Adipocyte (in vitro differentiated cells): ENCODE data around the gene CCDC188.

Experiments used
- DNase-seq: peaks from one replicate; pipeline ENCODE4 v3.0.0-alpha.2; 2015; ENCODE audit warnings: low read depth
- H3K27me3 ChIP-seq: replicated peaks from 2 replicates; pipeline ENCODE4 v1.7.0; 2013; ENCODE audit warnings: mild to moderate bottlenecking, low read length, moderate library complexity; ENCODE audit not compliant: control insufficient read depth, insufficient read depth
- H3K36me3 ChIP-seq: 2 replicates; pipeline ENCODE4 v1.7.0; 2013; ENCODE audit warnings: low read length, mild to moderate bottlenecking, moderate library complexity; ENCODE audit not compliant: control insufficient read depth, insufficient read depth, severe bottlenecking
- H3K4me1 ChIP-seq: 2 replicates; pipeline ENCODE4 v1.7.0; 2013; ENCODE audit warnings: mild to moderate bottlenecking, low read length, moderate library complexity; ENCODE audit not compliant: control insufficient read depth, insufficient read depth
- H3K4me3 ChIP-seq: 2 replicates; pipeline ENCODE4 v1.7.0; 2013; ENCODE audit warnings: mild to moderate bottlenecking, low read length, moderate library complexity
- H3K9ac ChIP-seq: 2 replicates; pipeline ENCODE4 v1.7.0; 2013; ENCODE audit warnings: mild to moderate bottlenecking, low read length, moderate library complexity
- H3K9me3 ChIP-seq: 2 replicates; pipeline ENCODE4 v1.7.0; 2013; ENCODE audit warnings: mild to moderate bottlenecking, low read length, moderate library complexity; ENCODE audit not compliant: control insufficient read depth

CCDC188 gene

GRCh38 chr22:20183101-20183500 is 32.2 kb upstream of the CCDC188 start:
- Histone ChIP-seq H3K9ac (no peak overlapping the region), H3K4me1 (no peaks in the 10 kb centered on the region), H3K4me3 (no peak overlapping the region)

GRCh38 chr22:20182365-20182764 is 31.5 kb upstream of the CCDC188 start:
- Histone ChIP-seq H3K4me1 (no peaks in the 10 kb centered on the region), H3K9ac (no peak overlapping the region), H3K27me3 (peaks cover 41% of the 10 kb centered on the region)

More at GRCh38 chr22:20183101-20183500, 32.2 kb upstream of the CCDC188 start:
- DNase-seq = no peak
- no peaks in the 10 kb centered on the region for H3K9me3 ChIP-seq
- peaks cover 35% of the 10 kb centered on the region for H3K27me3 ChIP-seq
- H3K36me3 ChIP-seq = no peaks in the 10 kb centered on the region

GRCh38 chr22:20181884-20182236 is 31.0 kb upstream of the CCDC188 start:
- DNase-seq = no peak
- no peaks in the 10 kb centered on the region for H3K4me1 ChIP-seq
- no peaks in the 10 kb centered on the region for H3K9me3 ChIP-seq
- no peak overlapping the region for H3K9ac ChIP-seq
- peaks cover 41% of the 10 kb centered on the region for H3K27me3 ChIP-seq
- H3K4me3 ChIP-seq = no peak overlapping the region
- no peaks in the 10 kb centered on the region for H3K36me3 ChIP-seq

More at GRCh38 chr22:20182365-20182764, 31.5 kb upstream of the CCDC188 start:
- Histone ChIP-seq H3K4me3 (no peak overlapping the region), H3K36me3 (no peaks in the 10 kb centered on the region), H3K9me3 (no peaks in the 10 kb centered on the region)
- DNase-seq = no peak

DNA sequence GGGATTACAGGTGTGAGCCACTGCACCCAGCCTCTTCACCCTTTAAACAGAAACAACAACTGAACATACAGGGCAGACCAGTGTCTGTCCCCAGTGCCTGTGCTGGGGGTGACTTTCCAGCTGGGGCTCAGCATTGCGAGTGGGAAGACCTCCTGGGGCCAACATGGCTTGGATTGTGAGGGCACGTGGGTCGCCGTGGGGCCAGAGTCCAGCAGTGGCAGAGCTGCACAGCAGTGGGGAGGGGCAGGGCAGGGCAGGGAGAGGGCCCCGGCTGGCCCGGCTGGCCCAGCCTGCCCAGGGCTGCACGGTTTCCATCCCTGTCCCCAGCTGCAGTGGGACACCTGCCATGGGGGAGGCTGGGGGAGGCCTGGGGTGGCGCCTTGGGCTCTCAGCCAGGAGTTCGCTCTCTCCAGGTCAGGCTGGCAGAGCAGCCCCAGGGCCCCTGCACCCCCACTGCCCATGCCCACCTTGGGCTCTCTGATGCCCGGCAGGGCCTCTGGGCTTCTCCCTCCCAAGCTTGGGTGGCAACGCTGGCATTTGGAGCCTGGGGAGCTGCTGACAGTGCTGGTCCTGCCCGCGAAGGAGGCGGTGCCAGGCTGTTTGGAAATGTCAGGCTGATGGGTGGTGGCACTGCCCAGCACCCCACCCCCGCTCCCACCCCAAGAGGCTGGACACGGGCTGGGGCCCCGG is 30.5 kb upstream of the CCDC188 start:
- Histone ChIP-seq H3K4me3 (no peak overlapping the region), H3K4me1 (no peaks in the 10 kb centered on the region), H3K9me3 (no peaks in the 10 kb centered on the region), H3K36me3 (no peaks in the 10 kb centered on the region), H3K9ac (no peak overlapping the region), H3K27me3 (peaks cover 45% of the 10 kb centered on the region)
- DNase-seq = no peak

DNA sequence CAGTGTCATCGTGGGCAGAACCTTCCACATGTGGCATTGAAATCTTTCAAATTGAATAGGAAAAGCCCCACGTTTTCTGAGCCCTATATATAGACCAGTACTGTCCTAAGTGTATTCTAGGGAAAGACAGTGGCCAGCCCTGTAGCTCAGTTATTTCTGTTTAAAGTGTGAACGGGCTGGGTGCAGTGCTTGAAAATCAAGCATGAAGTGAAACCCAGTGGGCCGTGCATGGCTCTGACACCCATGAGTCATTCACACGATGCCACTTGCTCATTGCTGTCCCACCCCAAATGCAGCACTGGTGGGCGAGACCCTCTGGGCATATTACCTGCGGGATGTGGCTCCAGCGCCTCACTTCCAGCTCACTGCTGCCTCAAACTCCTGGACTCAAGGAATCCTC is 29.8 kb upstream of the CCDC188 start:
- peaks cover 46% of the 10 kb centered on the region for H3K27me3 ChIP-seq
- no peak for DNase-seq
- no peaks in the 10 kb centered on the region for H3K4me1 ChIP-seq
- H3K9ac ChIP-seq = no peak overlapping the region
- H3K4me3 ChIP-seq = no peak overlapping the region
- no peaks in the 10 kb centered on the region for H3K36me3 ChIP-seq
- no peaks in the 10 kb centered on the region for H3K9me3 ChIP-seq

GRCh38 chr22:20180245-20180630 is 29.4 kb upstream of the CCDC188 start:
- Histone ChIP-seq H3K36me3 (no peaks in the 10 kb centered on the region), H3K9ac (no peak overlapping the region), H3K27me3 (peaks cover 44% of the 10 kb centered on the region), H3K9me3 (no peaks in the 10 kb centered on the region), H3K4me1 (no peaks in the 10 kb centered on the region), H3K4me3 (no peak overlapping the region)
- no peak for DNase-seq

- peaks cover 40% of the 10 kb centered on the region for H3K27me3 ChIP-seq
- no peak overlapping the region for H3K4me3 ChIP-seq
- no peaks in the 10 kb centered on the region for H3K9me3 ChIP-seq
- H3K36me3 ChIP-seq = no peaks in the 10 kb centered on the region
- no peak for DNase-seq
- H3K4me1 ChIP-seq = no peaks in the 10 kb centered on the region
- H3K9ac ChIP-seq = no peak overlapping the region
Observed at GRCh38 chr22:20179455-20180244, 28.8 kb upstream of the CCDC188 start.

DNA sequence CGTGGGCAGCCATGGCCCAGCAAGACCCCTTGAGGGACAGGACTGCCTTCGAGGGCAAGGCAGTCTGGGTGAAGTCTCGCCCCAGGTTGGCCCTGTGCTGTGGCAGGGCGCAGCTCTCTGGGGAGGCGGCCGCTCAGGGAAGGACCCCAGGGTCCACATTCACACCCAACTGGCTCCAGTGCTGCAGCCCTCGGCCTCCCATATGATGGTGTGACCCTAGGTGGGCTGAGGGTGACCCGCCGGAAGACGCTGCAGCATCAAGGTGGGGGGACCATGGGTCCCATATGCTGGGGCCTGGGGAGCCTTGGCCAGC is 28.0 kb upstream of the CCDC188 start:
- H3K9me3 ChIP-seq = no peaks in the 10 kb centered on the region
- no peak for DNase-seq
- no peak overlapping the region for H3K9ac ChIP-seq
- H3K27me3 ChIP-seq = peaks cover 39% of the 10 kb centered on the region
- no peaks in the 10 kb centered on the region for H3K36me3 ChIP-seq
- H3K4me3 ChIP-seq = no peak overlapping the region
- no peaks in the 10 kb centered on the region for H3K4me1 ChIP-seq

- Histone ChIP-seq H3K9me3 (no peaks in the 10 kb centered on the region), H3K4me3 (no peak overlapping the region), H3K4me1 (no peaks in the 10 kb centered on the region), H3K27me3 (peaks cover 37% of the 10 kb centered on the region), H3K36me3 (no peaks in the 10 kb centered on the region), H3K9ac (no peak overlapping the region)
- no peak for DNase-seq
Observed at GRCh38 chr22:20178075-20178914, 27.4 kb upstream of the CCDC188 start.

DNA sequence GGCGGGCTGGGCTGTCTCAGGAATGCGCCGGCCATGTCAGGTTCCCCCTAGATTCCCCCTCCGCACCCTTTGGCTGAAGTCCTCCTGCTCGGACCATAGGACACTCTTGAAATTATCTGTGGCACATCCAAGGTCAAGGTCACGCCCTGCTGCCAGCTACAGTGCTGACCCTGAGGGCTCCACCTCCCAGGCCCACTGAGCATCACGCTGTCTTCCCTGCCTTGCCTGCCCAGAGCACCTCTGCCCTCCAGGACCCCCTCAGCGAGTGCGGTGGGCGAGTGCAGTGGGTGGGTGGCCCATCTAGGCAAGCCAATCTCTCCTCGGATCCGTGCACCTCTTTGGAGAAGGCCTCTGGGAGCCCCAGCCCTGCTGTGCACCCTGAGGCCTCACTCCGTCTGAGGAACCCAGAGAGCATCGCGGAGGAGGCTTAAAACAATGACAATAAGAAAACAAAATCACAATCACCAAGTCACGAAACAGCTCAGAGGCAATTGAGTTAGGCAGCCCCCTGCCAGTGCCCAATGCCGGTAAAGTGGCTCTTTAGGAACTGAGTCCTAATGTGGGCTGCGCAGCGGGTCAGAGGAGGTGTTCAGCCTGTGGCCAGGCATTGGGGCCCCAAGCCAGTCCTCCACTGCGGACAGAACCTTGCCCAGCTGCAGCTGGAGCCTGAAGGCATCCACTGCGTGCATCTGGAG is 26.5 kb upstream of the CCDC188 start:
- DNase-seq = no peak
- Histone ChIP-seq H3K4me1 (no peaks in the 10 kb centered on the region), H3K4me3 (no peak overlapping the region), H3K9ac (no peak overlapping the region), H3K9me3 (no peaks in the 10 kb centered on the region), H3K36me3 (no peaks in the 10 kb centered on the region), H3K27me3 (peaks cover 29% of the 10 kb centered on the region)
